Measurements from ENCODE around the gene NOL4L. TPM values are rescaled to one million over a fixed set of nuclear protein-coding genes. Genes with fewer than 3 reads are reported as not detected.
"Not testable (repeated sequence)": the region's sequence is repeated elsewhere in the genome, so short reads cannot be mapped to it uniquely, and the experiment has no call there.

NOL4L gene
- total RNA-seq, 1 donor from 2014 or later, result 18.0 TPM

DNA sequence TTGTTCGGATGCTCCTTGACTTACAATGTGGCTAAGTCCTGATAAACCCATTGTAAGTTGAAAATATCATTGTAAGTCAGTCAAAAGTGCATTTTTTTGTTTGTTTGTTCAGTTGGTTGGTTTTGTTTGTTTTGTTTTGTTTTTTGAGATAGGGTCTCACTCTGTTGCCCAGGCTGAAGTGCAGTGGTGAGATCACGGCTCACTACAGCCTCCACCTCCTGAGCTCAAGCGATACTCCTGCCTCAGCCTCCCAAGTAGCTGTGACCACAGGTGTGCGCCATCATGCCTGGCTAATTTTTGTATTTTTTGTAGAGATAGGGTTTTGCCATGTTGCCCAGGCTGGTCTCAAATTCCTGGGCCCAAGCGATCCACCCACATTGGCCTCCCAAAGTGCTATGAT, 9.5 kb upstream of the NOL4L start:
- H3K4me1 Mint-ChIP-seq; H3K36me3 Mint-ChIP-seq (ENCODE audit: low read depth); H3K27me3 Mint-ChIP-seq; H3K4me3 Mint-ChIP-seq; H3K9me3 Mint-ChIP-seq; H3K27ac Mint-ChIP-seq; DNase-seq; intact Hi-C loops (cut with micrococcal nuclease): not testable (repeated sequence)

DNA sequence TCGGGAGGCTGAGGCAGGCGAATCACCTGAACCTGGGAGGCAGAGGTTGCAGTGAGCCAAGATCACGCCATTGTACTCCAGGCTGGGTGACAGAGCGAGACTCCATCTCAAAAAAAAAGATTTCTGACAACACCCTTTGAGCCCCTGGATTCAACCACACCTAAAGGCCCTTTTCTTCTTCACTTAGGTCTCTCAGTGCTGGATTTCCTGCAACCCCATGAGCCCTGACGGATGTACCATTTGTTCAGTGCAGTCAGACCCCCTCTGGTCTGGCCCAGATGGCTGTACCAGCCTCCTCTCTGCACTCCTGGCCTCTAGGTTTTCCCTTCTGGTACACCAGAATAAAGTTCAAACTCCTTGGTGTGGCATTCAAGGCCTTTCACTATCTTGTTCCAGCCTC, 9.1 kb upstream of the NOL4L start:
- DNase-seq, result no peak
- peaks cover 10% of the 10 kb centered on the region for H3K4me1 Mint-ChIP-seq
- no peak overlapping the region for H3K27ac Mint-ChIP-seq
- no peaks in the 10 kb centered on the region for H3K9me3 Mint-ChIP-seq
- intact Hi-C loops (cut with micrococcal nuclease), result no loop called here
- H3K4me3 Mint-ChIP-seq, result no peak overlapping the region
- H3K27me3 Mint-ChIP-seq, result peaks cover 3% of the 10 kb centered on the region
- no peaks in the 10 kb centered on the region for H3K36me3 Mint-ChIP-seq (ENCODE audit: low read depth)

DNA sequence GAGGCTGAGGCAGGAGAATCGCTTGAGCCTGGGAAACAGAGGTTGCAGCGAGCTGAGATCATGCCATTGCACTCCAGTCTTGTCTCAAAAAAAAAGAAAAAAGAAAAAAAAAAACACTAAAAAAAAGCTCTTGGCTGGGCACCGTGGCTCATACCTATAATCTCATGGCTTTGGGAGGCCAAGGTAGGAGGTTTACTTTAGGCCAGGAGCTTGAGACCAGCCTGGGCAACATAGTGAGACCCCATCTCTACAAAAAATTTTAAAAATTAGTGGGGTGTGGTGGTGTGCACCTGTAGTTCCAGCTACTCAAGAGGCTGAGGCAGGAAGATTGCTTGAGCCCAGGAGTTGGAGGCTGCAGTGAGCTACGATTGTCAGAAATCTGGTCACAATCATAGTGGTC, 7.5 kb upstream of the NOL4L start:
- H3K27ac Mint-ChIP-seq; H3K9me3 Mint-ChIP-seq; H3K27me3 Mint-ChIP-seq; intact Hi-C loops (cut with micrococcal nuclease); DNase-seq; H3K4me3 Mint-ChIP-seq; H3K36me3 Mint-ChIP-seq (ENCODE audit: low read depth): not testable (repeated sequence)
- H3K4me1 Mint-ChIP-seq, result peaks cover 12% of the 10 kb centered on the region

DNA sequence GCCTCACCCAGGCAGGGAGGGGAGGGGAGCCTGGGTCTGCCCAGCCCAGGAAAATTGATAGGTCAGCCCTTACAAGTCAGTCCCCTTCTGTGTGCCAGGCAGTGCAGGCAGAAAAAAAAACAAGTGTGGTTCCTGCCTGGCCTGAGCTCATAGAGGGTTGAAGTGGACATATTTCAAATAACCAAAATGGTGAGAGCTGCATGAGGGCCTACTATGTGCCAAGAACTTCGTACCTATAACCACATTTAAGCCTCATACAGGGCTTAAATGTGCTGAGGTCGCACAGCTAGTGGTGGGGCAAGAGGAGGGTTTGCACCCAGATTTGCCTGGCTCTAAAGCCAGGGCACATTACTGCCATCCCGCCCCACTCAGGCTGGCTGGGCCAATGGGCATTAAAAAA, 6.9 kb upstream of the NOL4L start:
- no peak overlapping the region for H3K4me3 Mint-ChIP-seq
- peaks cover 18% of the 10 kb centered on the region for H3K4me1 Mint-ChIP-seq
- H3K36me3 Mint-ChIP-seq (ENCODE audit: low read depth), result no peaks in the 10 kb centered on the region
- H3K9me3 Mint-ChIP-seq, result no peaks in the 10 kb centered on the region
- DNase-seq, result no peak
- no peak overlapping the region for H3K27ac Mint-ChIP-seq
- peaks cover 13% of the 10 kb centered on the region for H3K27me3 Mint-ChIP-seq
- intact Hi-C loops (cut with micrococcal nuclease), result no loop called here

DNA sequence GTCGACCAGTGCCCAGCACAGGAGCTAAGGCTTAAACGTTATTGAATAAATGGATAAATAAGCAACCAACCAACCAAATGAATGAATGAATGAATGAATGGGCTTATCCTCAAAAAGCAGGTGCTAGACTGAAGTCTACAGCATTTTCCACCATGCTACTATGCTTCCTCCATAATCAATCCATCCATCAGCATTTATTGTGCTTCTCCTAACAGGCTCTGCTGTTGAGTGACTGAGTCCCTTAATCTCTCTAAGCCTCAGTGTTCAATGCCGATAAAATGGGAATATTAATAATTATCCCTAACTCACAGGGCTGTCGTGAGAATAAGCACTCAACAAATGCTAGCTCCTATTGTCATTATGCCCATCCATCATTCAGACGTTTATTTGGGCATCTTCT, 4.6 kb upstream of the NOL4L start:
- Mint-ChIP-seq H3K36me3 (ENCODE audit: low read depth) (peaks cover 3% of the 10 kb centered on the region), H3K4me1 (peaks cover 26% of the 10 kb centered on the region), H3K27me3 (peaks cover 27% of the 10 kb centered on the region), H3K4me3 (no peak overlapping the region), H3K9me3 (no peaks in the 10 kb centered on the region), H3K27ac (no peak overlapping the region)
- intact Hi-C loops (cut with micrococcal nuclease), result loop anchor here (5.0 kb wide), 1 partner anchor 63 kb away; no protein-coding TSS in a partner anchor
- no peak for DNase-seq

DNA sequence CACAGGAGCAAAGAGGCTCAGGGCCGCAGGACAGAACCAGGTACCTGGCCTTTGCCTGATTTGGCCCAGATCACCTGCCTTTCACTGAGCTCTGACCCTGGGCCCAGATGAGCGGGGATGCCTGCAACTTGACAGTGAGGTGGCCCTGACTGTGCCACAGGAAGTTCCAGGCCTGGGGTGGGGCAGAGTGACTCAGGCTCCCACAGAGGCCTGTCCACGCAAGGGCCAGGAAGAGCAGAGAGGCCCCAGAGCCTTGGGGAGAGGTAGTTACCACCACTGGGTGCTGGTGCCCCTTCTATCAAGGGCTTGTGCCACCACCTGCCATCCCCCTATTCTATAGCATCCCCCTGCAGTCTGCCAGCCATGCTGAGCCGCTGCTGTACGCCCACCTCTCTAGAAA, 4.1 kb upstream of the NOL4L start:
- Mint-ChIP-seq H3K27ac (no peak overlapping the region), H3K9me3 (no peaks in the 10 kb centered on the region), H3K27me3 (peaks cover 27% of the 10 kb centered on the region)

DNA sequence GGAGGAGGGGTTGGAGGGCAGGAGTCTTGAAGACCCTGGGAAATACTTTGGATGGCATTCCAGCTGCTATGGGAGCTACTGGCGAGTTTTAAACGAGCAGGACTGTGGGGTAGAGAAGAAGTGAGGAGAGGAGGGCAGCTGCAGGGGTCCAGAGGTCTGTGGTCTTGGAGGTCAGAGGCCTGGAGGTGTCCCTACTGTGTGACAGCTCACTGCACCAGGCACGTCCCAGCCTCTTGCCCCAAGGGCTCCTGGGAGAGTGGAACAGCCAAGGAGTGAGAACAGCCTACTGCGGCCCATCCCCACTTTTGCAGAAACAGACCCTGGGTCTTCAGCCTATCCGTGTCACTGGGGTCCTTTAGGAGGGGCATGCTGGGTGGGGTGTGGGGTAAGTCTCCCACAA, 2.9 kb upstream of the NOL4L start:
- peaks cover 3% of the 10 kb centered on the region for H3K36me3 Mint-ChIP-seq (ENCODE audit: low read depth)
- H3K4me1 Mint-ChIP-seq, result peaks cover 20% of the 10 kb centered on the region
- H3K27me3 Mint-ChIP-seq, result peaks cover 27% of the 10 kb centered on the region
- no peak overlapping the region for H3K4me3 Mint-ChIP-seq
- DNase-seq, result no peak
- no peaks in the 10 kb centered on the region for H3K9me3 Mint-ChIP-seq
- no peak overlapping the region for H3K27ac Mint-ChIP-seq
- intact Hi-C loops (cut with micrococcal nuclease), result loop anchor here (5.0 kb wide), 1 partner anchor 64 kb away; no protein-coding TSS in a partner anchor

More for the DNA sequence above, 4.1 kb upstream of the NOL4L start:
- no peak overlapping the region for H3K4me3 Mint-ChIP-seq
- H3K36me3 Mint-ChIP-seq (ENCODE audit: low read depth), result peaks cover 3% of the 10 kb centered on the region
- H3K4me1 Mint-ChIP-seq, result peaks cover 26% of the 10 kb centered on the region
- intact Hi-C loops (cut with micrococcal nuclease), result loop anchor here (5.0 kb wide), 1 partner anchor 63 kb away; no protein-coding TSS in a partner anchor
- DNase-seq, result no peak

DNA sequence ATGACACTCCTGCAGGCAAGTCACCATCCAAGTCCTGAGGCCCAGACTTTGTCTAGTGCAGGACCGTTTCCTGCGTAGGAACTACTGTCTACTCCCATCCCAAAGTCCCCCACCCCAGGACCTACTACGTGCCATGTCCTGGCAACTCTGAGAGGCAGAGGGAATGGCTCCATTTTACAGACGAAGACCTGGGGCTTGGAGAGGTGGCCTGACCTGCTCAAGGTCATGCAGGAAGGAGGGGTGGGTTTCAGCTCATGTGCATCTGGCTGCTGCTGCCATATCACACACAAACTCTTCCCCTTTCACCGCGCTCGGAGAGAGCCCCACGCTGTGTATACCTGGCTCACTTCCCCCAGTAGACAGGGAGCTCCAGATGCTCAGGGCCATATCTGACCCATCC, 1.2 kb upstream of the NOL4L start:
- Mint-ChIP-seq H3K4me3 (peak overlapping the region; percentile 81), H3K36me3 (ENCODE audit: low read depth) (peaks cover 3% of the 10 kb centered on the region)

DNA sequence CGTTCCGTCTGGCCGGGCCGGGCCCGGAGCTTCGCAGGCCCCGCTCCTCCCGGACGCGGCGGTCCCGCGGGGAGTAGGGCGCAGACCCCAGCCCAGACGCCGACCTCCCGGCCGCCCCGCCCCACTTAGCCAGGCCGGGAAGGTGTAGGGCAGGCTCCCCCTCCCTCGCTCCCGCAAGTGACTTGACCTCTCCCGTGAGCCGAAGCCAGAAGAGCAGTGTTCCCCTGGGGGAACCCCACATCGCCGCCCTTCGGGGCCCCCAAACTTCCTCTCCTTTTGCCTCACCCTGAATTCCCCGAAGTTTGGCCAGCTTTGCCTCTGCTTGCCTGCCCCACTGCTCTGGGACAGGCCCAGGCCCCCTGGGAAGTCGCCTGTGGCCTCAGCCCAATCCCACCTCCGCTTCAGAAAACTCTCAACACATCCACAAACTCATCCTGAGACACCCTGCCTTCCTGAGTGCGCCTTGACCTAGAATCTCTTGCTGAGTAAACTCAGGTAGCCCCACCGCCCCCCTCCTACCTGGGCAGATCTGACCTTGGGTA, 524 bp upstream of the NOL4L start:
- peaks cover 3% of the 10 kb centered on the region for H3K36me3 Mint-ChIP-seq (ENCODE audit: low read depth)

More for the DNA sequence above, 1.2 kb upstream of the NOL4L start:
- H3K9me3 Mint-ChIP-seq, result no peaks in the 10 kb centered on the region
- intact Hi-C loops (cut with micrococcal nuclease), result loop anchor here (5.0 kb wide), 1 partner anchor 66 kb away; no protein-coding TSS in a partner anchor
- H3K27me3 Mint-ChIP-seq, result peaks cover 27% of the 10 kb centered on the region
- no peak for DNase-seq
- peaks cover 28% of the 10 kb centered on the region for H3K4me1 Mint-ChIP-seq
- H3K27ac Mint-ChIP-seq, result peak overlapping the region; percentile 77

DNA sequence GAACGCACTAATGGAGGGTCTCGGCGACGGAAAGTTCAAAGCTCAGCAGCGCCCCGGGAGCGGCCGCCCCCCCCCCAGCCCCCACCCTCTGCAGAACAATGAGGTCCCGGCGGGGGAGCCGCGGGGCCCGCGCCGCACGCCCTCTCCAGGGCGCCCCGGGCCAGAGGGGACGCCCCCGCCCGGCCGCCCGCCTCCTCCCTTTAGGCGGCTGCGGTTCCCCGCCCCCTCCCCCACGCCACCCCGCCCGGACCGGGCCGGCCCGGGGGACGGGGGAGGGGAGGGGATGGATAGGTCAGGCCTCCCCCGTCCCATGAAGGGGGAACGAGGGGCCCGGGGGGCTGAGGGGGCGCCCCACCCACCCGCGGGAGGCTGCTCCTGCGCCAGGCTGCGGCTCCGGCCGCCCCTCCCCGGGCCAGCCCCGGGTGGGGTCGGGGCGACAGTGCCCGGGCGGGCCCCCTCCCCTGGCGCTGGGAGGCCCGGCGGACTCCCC, 1.5 kb downstream of the NOL4L start:
- Mint-ChIP-seq H3K27me3 (peaks cover 25% of the 10 kb centered on the region), H3K9me3 (no peaks in the 10 kb centered on the region), H3K27ac (no peak overlapping the region), H3K36me3 (ENCODE audit: low read depth) (peaks cover 3% of the 10 kb centered on the region), H3K4me1 (peaks cover 39% of the 10 kb centered on the region), H3K4me3 (peak overlapping the region; percentile 75)
- peak; percentile 71 for DNase-seq
- intact Hi-C loops (cut with micrococcal nuclease), result loop anchor here (2.0 kb wide), 1 partner anchor 49 kb away; no protein-coding TSS in a partner anchor

More for the DNA sequence above, 524 bp upstream of the NOL4L start:
- intact Hi-C loops (cut with micrococcal nuclease), result loop anchor here (2.0 to 5.0 kb wide), 2 partner anchors 51 to 67 kb away; no protein-coding TSS in a partner anchor
- peak overlapping the region; percentile 77 for H3K27ac Mint-ChIP-seq
- peaks cover 25% of the 10 kb centered on the region for H3K27me3 Mint-ChIP-seq
- H3K9me3 Mint-ChIP-seq, result no peaks in the 10 kb centered on the region
- H3K4me1 Mint-ChIP-seq, result peaks cover 33% of the 10 kb centered on the region
- DNase-seq, result peak; percentile 70
- peak overlapping the region; percentile 81 for H3K4me3 Mint-ChIP-seq

DNA sequence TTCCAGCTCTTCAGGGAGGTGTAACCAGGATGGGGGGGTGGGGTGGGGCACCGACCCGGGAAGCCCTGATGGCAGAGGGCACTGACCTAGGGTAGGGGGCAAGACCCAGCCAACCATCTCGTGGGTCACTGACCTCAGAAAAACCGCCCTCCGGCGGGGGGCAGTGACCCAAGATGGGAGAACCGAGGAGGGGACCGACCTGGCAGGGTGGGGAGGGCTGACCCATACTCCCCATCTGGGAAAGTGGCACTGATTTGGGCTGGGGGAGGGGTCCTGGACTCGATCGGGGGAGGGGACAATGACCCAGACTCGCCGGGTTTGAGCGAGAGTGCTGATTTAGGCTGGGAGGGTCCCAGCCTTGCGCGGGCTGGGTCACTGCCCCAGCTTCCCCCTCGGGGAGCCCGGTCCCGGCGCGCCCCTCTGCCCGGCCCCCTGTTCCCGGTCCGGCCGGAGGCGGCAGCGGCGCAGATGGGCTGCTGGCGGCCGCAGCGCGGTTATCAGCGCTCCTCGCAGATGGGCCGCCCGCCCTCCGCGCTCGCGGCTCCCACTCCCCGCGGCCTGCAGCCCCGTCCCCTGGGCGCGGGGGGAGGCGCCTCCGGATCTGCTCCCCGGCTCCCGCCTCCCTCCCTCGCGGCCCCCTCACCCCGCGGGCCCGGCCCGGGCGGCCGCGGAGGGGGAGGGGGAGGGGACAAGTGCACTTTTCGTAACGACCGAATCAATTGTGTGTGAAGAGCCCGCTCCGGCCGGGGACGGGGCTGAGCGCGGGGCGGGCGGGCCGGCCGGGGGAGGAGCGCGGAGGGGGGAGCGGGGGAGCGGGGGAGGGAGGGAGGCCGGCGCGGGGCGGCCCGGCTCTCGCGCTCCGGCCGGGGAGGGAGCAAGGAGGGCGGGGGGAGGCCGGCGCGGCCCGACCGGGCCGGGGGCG, 2.2 kb downstream of the NOL4L start:
- Mint-ChIP-seq H3K27me3 (peaks cover 23% of the 10 kb centered on the region), H3K4me1 (peaks cover 41% of the 10 kb centered on the region), H3K4me3 (peak overlapping the region; percentile 64), H3K36me3 (ENCODE audit: low read depth) (peaks cover 3% of the 10 kb centered on the region), H3K27ac (no peak overlapping the region), H3K9me3 (no peaks in the 10 kb centered on the region)
- intact Hi-C loops (cut with micrococcal nuclease), result no loop called here
- peak; percentile 78 for DNase-seq

DNA sequence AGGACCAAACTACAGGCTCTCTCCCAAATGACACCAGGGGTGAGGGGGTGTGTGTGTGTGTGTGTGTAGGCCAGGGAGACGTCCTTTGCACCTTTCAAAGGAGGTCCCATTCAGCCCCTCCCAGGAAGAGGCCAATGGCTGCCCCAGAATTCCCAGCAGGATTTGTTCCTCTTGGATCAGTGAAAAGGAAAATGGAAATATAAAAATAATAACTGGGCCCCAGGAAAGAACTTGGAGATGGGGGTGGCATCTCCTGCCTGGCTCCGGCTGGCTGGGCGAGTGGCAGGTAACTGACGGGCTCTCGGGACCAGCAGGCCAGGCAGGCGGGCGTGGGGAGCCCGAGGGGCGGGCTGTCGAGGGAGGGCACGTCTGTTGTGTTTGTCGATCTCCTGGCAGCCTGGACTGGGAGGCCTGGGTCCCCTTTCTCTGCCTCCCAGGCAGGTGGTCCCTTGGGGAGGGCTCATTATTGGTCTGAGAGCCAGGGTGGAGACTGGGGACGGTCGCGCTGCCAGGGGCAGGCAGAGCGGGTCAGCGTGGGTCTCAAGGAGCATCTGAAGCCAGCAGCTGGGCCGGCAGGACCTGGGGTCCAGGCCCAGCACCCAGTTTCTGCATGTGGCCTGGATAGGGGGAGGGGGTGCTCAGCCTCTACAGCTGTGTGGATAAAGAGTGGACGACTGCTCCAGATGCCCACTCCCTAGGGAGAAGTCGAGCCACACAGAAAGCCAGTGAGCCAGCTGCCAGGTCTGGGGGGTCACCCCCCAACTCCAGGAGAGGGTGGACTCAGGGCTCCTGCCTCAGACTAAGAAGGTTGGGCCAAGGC, 3.1 kb downstream of the NOL4L start:
- intact Hi-C loops (cut with micrococcal nuclease), result no loop called here
- peaks cover 37% of the 10 kb centered on the region for H3K4me1 Mint-ChIP-seq
- no peak for DNase-seq
- peaks cover 15% of the 10 kb centered on the region for H3K27me3 Mint-ChIP-seq
- H3K36me3 Mint-ChIP-seq (ENCODE audit: low read depth), result peaks cover 3% of the 10 kb centered on the region
- H3K9me3 Mint-ChIP-seq, result no peaks in the 10 kb centered on the region
- H3K27ac Mint-ChIP-seq, result peak overlapping the region; percentile 29
- H3K4me3 Mint-ChIP-seq, result peak overlapping the region; percentile 70

DNA sequence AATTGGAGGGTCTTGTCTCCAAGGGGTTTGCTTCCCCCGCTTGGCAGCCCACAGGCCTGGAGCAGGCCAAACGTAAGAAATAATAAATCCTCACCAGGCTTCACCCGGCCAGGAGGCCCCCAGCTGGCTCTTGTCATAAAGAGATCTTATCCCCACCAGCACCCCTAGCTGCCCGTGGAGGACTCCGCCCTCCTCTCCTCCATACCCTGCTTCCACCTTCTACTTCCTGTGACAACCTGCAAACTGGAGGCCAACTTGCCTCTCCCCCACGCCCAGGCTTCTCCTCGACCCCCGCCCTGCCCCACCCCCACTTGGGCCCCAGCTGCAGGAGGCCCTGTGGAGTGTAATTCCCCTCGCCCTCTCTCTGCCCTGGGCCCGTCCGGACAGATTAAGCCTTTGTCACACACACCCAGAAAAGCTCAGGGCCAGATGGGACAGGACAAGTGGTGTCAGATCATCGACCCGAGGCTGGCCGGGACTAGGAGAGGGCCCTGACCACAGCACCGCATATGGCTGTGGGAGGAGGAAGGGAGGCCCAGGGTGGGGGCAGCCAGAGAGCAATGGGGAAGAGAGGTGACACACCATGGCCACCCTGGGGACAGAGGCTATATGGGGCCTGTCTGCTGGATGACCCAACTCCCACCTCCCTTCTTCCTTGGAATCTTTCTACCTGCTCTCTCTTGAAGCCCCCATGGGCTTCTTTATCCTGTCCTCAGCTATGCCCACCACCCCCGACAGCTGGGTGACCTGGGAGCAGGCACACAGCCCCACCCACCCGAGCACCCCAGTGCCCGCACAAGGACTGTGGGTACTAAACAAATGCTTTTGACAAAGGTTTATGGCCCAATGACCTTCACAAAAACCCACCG, 3.9 kb downstream of the NOL4L start:
- DNase-seq, result peak; percentile 70
- peak overlapping the region; percentile 70 for H3K4me3 Mint-ChIP-seq
- peaks cover 3% of the 10 kb centered on the region for H3K36me3 Mint-ChIP-seq (ENCODE audit: low read depth)
- H3K27ac Mint-ChIP-seq, result no peak overlapping the region
- H3K4me1 Mint-ChIP-seq, result peaks cover 32% of the 10 kb centered on the region
- peaks cover 6% of the 10 kb centered on the region for H3K27me3 Mint-ChIP-seq
- H3K9me3 Mint-ChIP-seq, result no peaks in the 10 kb centered on the region
- intact Hi-C loops (cut with micrococcal nuclease), result no loop called here

Measured in activated CD4-positive, alpha-beta T cell treated with anti-CD3 and anti-CD28 coated beads, Interleukin-2, amount 10 ng/mL, durations not matched to agents 24 days and 14 days (primary cell).